Fibroblast of the aortic adventitia (primary cell): ENCODE results near the gene INPP5B. TPM values are rescaled to one million over a fixed set of nuclear protein-coding genes. Genes with fewer than 3 reads are reported as not detected.

Experiments used
- DNase-seq: peaks from one replicate; pipeline ENCODE4 v3.0.0-alpha.2; 2010; ENCODE audit warnings: low read depth
- H3K4me3 ChIP-seq: 2 replicates; pipeline ENCODE4 v1.5.1; 2011; ENCODE audit warnings: low read depth, mild to moderate bottlenecking, control low read depth, low read length, moderate library complexity
- total RNA-seq: library from RNA; depleted of rRNA; stranded (reverse); fragments of >200 nt; gene quantifications from 2 replicates; pipeline ENCODE4 v1.2.3, GENCODE V29; 2012; ENCODE audit warnings: low replicate concordance
- TF ChIP-seq, protein P1 (sequence below): IDR thresholded peaks from 2 replicates; pipeline ENCODE4 v1.5.1; 2011; ENCODE audit warnings: mild to moderate bottlenecking, low read length, control low read depth, inconsistent platforms; ENCODE audit not compliant: insufficient read depth

INPP5B gene
- total RNA-seq, 1 donor, result 35.5 TPM

DNA sequence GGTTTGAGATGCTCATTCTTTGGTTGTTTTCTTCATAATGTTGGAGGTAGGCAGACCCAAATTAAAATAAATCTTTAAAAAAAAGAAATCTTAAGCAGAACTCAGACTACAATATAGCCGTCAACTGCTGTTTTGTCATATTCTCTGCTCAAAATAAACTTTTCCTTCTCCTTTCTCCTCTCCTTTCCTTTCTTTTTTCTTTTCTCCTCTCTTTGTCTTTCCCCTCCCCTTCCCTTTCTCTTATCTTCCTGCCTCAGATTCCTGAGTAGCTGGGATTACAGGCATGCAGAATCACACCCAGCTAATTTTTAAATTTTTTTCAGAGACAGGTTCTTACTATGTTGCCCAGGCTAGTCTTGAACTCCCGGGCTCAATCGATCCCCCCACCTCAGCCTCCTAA is 62.7 kb downstream of the INPP5B start:
- TF ChIP-seq, protein P1, sequence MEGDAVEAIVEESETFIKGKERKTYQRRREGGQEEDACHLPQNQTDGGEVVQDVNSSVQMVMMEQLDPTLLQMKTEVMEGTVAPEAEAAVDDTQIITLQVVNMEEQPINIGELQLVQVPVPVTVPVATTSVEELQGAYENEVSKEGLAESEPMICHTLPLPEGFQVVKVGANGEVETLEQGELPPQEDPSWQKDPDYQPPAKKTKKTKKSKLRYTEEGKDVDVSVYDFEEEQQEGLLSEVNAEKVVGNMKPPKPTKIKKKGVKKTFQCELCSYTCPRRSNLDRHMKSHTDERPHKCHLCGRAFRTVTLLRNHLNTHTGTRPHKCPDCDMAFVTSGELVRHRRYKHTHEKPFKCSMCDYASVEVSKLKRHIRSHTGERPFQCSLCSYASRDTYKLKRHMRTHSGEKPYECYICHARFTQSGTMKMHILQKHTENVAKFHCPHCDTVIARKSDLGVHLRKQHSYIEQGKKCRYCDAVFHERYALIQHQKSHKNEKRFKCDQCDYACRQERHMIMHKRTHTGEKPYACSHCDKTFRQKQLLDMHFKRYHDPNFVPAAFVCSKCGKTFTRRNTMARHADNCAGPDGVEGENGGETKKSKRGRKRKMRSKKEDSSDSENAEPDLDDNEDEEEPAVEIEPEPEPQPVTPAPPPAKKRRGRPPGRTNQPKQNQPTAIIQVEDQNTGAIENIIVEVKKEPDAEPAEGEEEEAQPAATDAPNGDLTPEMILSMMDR, result no peak
- no peak overlapping the region for H3K4me3 ChIP-seq
- no peak for DNase-seq

DNA sequence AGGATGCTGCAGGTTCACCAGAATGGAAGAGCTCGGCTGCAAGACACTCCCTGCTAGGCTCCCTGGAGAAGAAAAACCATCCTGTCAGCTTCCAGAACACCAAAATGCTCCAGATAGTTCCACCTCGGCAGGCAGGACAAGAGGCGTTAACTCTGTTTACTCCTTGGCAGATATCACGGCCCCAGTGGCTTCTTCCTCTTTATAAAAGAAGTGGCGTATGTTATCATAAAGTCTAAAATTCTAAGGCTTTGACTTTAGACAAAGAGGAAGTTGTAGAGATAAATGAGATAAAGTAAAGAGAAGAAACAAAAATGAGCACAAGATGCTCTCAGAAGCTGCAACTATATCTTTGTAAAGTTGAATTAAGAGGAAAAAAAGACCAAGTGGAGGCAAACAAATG is 63.2 kb downstream of the INPP5B start:
- DNase-seq, result no peak
- TF ChIP-seq, protein P1, result no peak
- no peak overlapping the region for H3K4me3 ChIP-seq

DNA sequence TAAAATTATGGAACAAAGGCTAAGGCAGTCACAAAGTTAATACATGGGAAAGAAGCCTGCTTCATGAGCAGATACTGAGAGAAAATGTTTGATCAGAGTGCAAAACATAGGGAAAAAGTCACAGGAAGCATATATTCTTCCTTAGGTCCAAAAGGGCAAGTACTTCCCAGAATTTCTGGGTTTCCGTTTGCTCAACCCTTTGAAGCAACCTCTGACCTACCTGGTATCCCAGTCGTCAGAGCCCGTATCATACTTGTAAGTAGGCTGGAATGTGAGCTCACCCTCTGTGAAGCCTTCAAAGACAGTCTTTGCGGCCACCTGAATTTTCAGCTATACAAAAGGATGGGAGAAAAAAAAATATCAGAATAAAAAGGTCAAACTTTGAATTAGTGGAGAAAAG is 67.0 kb downstream of the INPP5B start:
- TF ChIP-seq, protein P1, result no peak
- DNase-seq, result no peak
- H3K4me3 ChIP-seq, result no peak overlapping the region

DNA sequence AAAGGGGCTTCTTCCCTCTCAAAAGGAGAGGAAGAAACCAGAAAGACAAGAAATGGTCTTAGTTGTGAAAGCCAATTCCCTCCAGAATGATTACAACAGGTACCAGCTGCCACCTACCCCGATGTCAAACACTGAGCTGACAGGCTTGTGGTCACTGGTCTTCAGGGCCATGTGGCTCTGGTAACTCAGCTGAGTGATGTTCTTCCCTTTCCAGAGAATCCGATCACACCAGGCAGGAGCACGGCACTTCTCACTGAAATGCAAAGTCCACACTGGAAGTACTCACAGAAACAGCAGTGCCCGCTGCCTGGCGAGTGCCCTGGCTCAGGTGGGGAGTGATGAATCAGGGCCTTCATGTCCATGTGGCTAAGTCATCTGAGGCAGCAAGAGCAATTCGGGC is 68.8 kb downstream of the INPP5B start:
- no peak overlapping the region for H3K4me3 ChIP-seq
- TF ChIP-seq, protein P1, result no peak
- no peak for DNase-seq

DNA sequence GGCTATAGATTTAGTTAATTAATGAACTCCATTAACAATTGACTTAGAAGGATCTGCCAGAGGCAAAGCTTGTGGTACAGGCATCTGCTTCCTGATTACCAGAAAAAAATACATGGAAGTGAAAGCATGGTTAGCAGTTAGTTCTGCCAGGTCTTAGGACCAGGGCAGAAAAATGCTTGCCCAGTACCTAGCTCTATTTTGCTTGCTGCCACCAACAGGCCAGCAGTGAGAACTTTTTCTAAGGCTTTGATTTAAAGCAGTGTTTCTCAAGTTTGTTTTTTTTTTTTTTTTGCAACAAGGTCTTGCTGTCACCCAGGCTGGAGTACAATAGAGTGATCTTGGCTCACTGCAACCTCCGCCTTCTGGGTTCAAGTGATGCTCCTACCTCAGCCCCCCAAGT is 71.0 kb downstream of the INPP5B start:
- TF ChIP-seq, protein P1, result no peak
- H3K4me3 ChIP-seq, result no peak overlapping the region
- DNase-seq, result no peak

DNA sequence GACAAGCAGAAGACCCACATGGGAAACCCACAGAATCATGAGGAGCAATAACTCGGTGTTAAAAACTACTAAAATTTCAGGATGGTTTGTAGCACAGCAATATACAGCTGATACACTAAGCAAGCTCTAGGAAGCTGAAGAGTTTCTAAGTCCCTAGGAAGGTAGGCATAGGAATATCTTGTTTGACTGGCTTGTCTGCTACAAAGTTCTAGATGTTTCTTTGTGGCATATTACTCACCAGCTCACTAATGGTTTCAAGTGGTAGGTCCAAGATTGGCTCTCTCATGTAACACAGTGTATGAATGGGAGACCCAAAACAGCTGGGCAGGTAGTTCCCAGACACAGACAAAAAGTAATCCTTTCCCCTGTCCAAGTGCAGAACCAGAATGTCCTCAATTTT is 74.2 kb downstream of the INPP5B start:
- H3K4me3 ChIP-seq, result no peak overlapping the region
- TF ChIP-seq, protein P1, result no peak
- DNase-seq, result no peak

DNA sequence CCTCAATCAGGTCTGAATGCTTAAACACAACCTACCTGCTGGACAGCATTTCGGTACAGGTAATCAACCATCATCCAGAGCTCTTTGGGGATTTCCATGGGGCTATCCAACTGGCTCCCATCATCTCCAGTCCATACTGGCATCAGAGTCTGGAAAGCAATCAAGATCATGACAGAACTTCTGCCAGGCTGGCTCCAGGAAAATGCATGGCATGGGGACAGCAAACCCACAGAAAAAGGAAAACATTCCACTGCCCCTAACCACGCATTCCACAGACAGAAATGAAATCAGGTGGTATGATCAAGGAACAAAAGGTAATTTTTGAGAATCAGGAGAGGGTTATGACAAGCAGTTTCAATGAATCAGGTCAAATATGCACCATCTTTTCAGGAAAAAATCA is 78.4 kb downstream of the INPP5B start:
- TF ChIP-seq, protein P1, result no peak
- no peak overlapping the region for H3K4me3 ChIP-seq
- DNase-seq, result no peak
